HepG2 (cell line): ENCODE measurements around the gene RHD.
"Not testable (repeated sequence)": the region's sequence is repeated elsewhere in the genome, so short reads cannot be mapped to it uniquely, and the experiment has no call there.

ENCODE experiments used
- BRD4 ChIP-seq: sonication (generic); formaldehyde crosslinking; IDR thresholded peaks from 2 replicates; pipeline ENCODE4 v1.4.0; 2020; ENCODE audit warnings: missing genetic modification reagents
- EZH2 ChIP-seq: conservative IDR thresholded peaks from 2 replicates; pipeline ENCODE4 v1.6.1; 2012; ENCODE audit warnings: mild to moderate bottlenecking, low read depth, low read length, moderate library complexity
- GABPA ChIP-seq, 2 experiments: IDR thresholded peaks; 2 replicates each; pipeline ENCODE4 v1.6.1; 2011 to 2016; ENCODE audit warnings: low read depth in 2 of 2, low read length in 1 of 2, missing biosample characterization in 1 of 2, missing genetic modification characterization in 1 of 2
- HNRNPUL1 ChIP-seq: fragments of 200-400 bp; formaldehyde crosslinking; IDR thresholded peaks from 2 replicates; pipeline ENCODE4 v1.6.1; 2017; ENCODE audit warnings: low read depth, mild to moderate bottlenecking, low read length, moderate library complexity
- MXI1 ChIP-seq: IDR thresholded peaks from 3 replicates; pipeline ENCODE4 v1.6.1; 2012; ENCODE audit warnings: low read depth, low read length, inconsistent platforms, borderline replicate concordance
- POLR2AphosphoS5 ChIP-seq: IDR thresholded peaks from 2 replicates; pipeline ENCODE4 v1.6.1; 2012; ENCODE audit warnings: low read depth, low read length
- SYNCRIP ChIP-seq: fragments of 200-400 bp; formaldehyde crosslinking; IDR thresholded peaks from 2 replicates; pipeline ENCODE4 v1.6.1; 2018; ENCODE audit warnings: mild to moderate bottlenecking, low read depth, low read length; ENCODE audit not compliant: insufficient read depth
- TCF7L2 ChIP-seq: IDR thresholded peaks from 2 replicates; pipeline ENCODE4 v1.6.1; 2011; ENCODE audit warnings: mild to moderate bottlenecking, low read depth, low read length, moderate library complexity
- ZNF782 ChIP-seq: sonication (generic); formaldehyde crosslinking; IDR thresholded peaks from 2 replicates; pipeline ENCODE4 v1.4.0; 2020; ENCODE audit warnings: missing genetic modification reagents, mild to moderate bottlenecking, borderline replicate concordance
- TF ChIP-seq, protein P1 (sequence below): sonication (generic); formaldehyde crosslinking; IDR thresholded peaks from 2 replicates; pipeline ENCODE4 v1.5.0; 2020; ENCODE audit warnings: missing genetic modification reagents
- TF ChIP-seq, protein P2 (sequence below): sonication (generic); formaldehyde crosslinking; IDR thresholded peaks from 2 replicates; pipeline ENCODE4 v1.4.0; 2020; ENCODE audit warnings: missing genetic modification reagents
- TF ChIP-seq, protein P3 (sequence below): sonication (generic); formaldehyde crosslinking; IDR thresholded peaks from 2 replicates; pipeline ENCODE4 v1.5.0; 2020; ENCODE audit warnings: mild to moderate bottlenecking, missing genetic modification reagents

DNA sequence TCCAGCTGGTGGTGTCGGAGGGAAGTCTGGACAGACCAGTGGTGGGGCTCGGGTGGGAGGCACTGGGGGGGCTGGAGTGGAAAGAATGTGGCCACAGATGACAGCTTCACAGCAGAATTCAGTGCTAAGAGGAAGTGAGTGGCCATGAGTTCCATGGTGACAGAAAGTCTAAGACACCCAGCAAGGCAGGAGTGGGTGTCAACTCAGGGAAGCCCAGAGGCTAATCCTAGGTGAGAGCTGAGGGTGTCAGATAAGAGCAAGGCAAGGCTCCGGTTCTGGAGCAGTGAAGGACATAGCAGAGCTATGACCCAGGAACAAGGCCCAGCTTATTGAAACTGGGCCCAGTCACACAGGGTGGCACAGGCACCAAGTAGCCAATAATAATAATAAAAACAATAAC, 30.0 kb downstream of the RHD start:
- TF ChIP-seq ZNF782; POLR2AphosphoS5; GABPA (IDR thresholded peaks at IDR 0.05; ENCODE audit: low read depth, low read length); GABPA (CRISPR knock-in tag; IDR thresholded peaks at IDR 0.05; ENCODE audit: low read depth); EZH2; TCF7L2; BRD4; SYNCRIP; MXI1; HNRNPUL1: not testable (repeated sequence)
- TF ChIP-seq, protein P1, sequence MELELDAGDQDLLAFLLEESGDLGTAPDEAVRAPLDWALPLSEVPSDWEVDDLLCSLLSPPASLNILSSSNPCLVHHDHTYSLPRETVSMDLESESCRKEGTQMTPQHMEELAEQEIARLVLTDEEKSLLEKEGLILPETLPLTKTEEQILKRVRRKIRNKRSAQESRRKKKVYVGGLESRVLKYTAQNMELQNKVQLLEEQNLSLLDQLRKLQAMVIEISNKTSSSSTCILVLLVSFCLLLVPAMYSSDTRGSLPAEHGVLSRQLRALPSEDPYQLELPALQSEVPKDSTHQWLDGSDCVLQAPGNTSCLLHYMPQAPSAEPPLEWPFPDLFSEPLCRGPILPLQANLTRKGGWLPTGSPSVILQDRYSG = not testable (repeated sequence)
- TF ChIP-seq, protein P2, sequence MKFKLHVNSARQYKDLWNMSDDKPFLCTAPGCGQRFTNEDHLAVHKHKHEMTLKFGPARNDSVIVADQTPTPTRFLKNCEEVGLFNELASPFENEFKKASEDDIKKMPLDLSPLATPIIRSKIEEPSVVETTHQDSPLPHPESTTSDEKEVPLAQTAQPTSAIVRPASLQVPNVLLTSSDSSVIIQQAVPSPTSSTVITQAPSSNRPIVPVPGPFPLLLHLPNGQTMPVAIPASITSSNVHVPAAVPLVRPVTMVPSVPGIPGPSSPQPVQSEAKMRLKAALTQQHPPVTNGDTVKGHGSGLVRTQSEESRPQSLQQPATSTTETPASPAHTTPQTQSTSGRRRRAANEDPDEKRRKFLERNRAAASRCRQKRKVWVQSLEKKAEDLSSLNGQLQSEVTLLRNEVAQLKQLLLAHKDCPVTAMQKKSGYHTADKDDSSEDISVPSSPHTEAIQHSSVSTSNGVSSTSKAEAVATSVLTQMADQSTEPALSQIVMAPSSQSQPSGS (CRISPR knock-in tag) = not testable (repeated sequence)
- TF ChIP-seq, protein P3, sequence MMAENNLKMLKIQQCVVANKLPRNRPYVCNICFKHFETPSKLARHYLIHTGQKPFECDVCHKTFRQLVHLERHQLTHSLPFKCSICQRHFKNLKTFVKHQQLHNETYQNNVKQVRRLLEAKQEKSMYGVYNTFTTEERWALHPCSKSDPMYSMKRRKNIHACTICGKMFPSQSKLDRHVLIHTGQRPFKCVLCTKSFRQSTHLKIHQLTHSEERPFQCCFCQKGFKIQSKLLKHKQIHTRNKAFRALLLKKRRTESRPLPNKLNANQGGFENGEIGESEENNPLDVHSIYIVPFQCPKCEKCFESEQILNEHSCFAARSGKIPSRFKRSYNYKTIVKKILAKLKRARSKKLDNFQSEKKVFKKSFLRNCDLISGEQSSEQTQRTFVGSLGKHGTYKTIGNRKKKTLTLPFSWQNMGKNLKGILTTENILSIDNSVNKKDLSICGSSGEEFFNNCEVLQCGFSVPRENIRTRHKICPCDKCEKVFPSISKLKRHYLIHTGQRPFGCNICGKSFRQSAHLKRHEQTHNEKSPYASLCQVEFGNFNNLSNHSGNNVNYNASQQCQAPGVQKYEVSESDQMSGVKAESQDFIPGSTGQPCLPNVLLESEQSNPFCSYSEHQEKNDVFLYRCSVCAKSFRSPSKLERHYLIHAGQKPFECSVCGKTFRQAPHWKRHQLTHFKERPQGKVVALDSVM = not testable (repeated sequence)
